Epithelial cell of esophagus (primary cell): Measurements from ENCODE around the gene C3orf33.
A peak's percentile ranks its signal among the peaks of the same experiment; 100 is the strongest.

ENCODE experiments used
- DNase-seq: peaks from one replicate; pipeline ENCODE4 v3.0.0; 2010; ENCODE audit warnings: low read depth
- H3K4me3 ChIP-seq: 2 replicates; pipeline ENCODE4 v1.5.1; 2011; ENCODE audit warnings: mild to moderate bottlenecking, low read length, control low read depth
- TF ChIP-seq, protein P1 (sequence below): IDR thresholded peaks from 2 replicates; pipeline ENCODE4 v1.5.1; 2011; ENCODE audit warnings: low read depth, mild to moderate bottlenecking, low read length, control low read depth, inconsistent platforms; ENCODE audit not compliant: insufficient read depth; ENCODE audit errors: missing control alignments

Gene C3orf33

DNA sequence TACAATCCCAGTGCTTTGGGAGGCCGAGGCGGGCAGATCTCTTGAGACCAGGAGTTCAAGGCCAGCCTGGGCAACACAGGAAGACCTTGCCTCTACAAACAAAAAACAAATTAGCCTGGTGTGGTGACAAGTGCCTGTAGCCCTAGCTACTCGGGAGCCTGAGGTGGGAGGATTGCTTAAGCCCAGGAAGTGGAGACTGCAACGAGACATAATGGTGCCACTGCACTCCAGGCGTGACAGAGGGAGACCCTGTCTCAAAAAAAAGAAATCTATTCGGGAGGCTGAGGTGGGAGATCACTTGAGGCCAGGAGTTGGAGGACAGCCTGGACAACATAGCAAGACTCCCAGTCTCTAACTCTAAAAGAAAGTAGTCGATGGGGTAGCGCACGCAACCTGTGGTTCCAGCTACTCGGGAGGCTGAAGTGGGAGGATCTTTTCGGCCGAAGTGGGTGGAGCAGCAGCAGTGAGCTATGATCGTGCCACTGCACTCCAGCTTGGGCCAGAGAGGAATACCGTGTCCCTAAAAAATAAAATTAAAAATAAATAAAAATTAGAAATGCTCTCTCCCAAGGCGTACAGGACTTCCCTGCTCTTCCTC is 775 bp downstream of the C3orf33 start:
- TF ChIP-seq, protein P1, sequence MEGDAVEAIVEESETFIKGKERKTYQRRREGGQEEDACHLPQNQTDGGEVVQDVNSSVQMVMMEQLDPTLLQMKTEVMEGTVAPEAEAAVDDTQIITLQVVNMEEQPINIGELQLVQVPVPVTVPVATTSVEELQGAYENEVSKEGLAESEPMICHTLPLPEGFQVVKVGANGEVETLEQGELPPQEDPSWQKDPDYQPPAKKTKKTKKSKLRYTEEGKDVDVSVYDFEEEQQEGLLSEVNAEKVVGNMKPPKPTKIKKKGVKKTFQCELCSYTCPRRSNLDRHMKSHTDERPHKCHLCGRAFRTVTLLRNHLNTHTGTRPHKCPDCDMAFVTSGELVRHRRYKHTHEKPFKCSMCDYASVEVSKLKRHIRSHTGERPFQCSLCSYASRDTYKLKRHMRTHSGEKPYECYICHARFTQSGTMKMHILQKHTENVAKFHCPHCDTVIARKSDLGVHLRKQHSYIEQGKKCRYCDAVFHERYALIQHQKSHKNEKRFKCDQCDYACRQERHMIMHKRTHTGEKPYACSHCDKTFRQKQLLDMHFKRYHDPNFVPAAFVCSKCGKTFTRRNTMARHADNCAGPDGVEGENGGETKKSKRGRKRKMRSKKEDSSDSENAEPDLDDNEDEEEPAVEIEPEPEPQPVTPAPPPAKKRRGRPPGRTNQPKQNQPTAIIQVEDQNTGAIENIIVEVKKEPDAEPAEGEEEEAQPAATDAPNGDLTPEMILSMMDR, result no peak
- peak overlapping the region; percentile 62 for H3K4me3 ChIP-seq
- peak; percentile 23 for DNase-seq

DNA sequence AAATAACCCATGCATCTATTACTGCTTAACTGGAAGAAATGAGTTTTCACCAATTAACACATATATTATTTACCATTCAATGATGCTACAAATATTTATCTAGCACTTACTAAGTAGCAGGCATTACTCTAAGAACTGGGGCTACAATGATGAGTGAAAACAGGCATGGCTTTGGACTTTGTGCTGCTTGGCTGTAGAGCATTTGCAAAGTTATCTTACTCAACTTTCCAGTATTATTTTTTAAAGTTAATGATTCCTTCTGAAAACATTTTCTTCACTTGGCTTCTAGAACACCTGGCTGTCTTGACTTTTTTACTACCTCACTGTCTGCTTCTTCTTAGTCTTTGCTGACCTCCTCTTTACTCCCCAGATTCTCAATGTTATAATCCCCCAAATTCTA is 1.8 kb downstream of the C3orf33 start:
- TF ChIP-seq, protein P1, result no peak
- no peak for DNase-seq
- no peak overlapping the region for H3K4me3 ChIP-seq

GRCh38 chr3:155792532-155792931 is 13.5 kb downstream of the C3orf33 start:
- no peak for DNase-seq
- TF ChIP-seq, protein P1, result no peak
- H3K4me3 ChIP-seq, result no peak overlapping the region

DNA sequence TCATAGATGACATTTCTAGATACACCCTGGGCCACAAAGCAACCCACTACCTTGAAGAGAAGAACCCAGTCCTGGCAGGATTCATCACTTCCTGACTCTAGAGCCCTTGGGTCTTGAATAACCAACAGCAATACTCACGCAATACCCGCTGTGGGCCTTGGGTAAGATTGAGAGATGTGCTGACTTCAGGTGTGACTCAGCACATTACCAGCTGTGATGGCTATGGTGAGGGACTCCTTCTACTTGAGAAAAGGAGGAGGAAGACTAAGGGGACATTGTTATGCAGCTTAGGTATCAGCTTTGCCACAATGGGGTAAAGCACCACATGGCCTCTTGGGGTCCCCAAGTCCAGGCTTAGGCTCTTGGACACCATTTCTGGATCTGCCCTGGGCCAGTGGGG is 14.9 kb downstream of the C3orf33 start:
- H3K4me3 ChIP-seq, result no peak overlapping the region
- TF ChIP-seq, protein P1, result no peak
- peak; percentile 72 for DNase-seq

GRCh38 chr3:155790272-155790925 is 15.7 kb downstream of the C3orf33 start:
- no peak for DNase-seq
- no peak overlapping the region for H3K4me3 ChIP-seq

GRCh38 chr3:155785662-155786295 is 20.3 kb downstream of the C3orf33 start:
- H3K4me3 ChIP-seq, result no peak overlapping the region
- TF ChIP-seq, protein P1, result no peak

More at GRCh38 chr3:155790272-155790925, 15.7 kb downstream of the C3orf33 start:
- TF ChIP-seq, protein P1, result no peak

More at GRCh38 chr3:155785662-155786295, 20.3 kb downstream of the C3orf33 start:
- DNase-seq, result no peak
